Gastroesophageal sphincter (tissue), 4 donors: Measurements from ENCODE around the gene ARHGAP44. TPM values are rescaled to one million over a fixed set of nuclear protein-coding genes. Genes with fewer than 3 reads are reported as not detected.

Source experiments
- ATAC-seq: fragments of 150-250 bp; one replicate; pipeline ENCODE4 v1.9.1; 2016; ENCODE audit warnings: mild to moderate bottlenecking, moderate library complexity
- H3K27ac ChIP-seq, 4 donors: fragments of 200-600 bp; sonication (generic) in 3 of 4; 1 replicate in 3 of 4; 2 replicates in 1 of 4; pipeline ENCODE4 v1.5.1; 2016 to 2019
- H3K27me3 ChIP-seq: fragments of 200-600 bp; sonication (generic); one replicate; pipeline ENCODE4 v1.5.1; 2019
- H3K36me3 ChIP-seq, 2 donors: fragments of 200-600 bp; sonication (generic); one replicate each; pipeline ENCODE4 v1.5.1; 2019; ENCODE audit warnings: control low read depth in 1 of 2
- H3K4me1 ChIP-seq, 3 donors: fragments of 200-600 bp; sonication (generic); 1 replicate in 2 of 3; 2 replicates in 1 of 3; pipeline ENCODE4 v1.5.1; 2016 to 2019; ENCODE audit warnings: control low read depth in 2 of 3
- H3K4me3 ChIP-seq, 2 donors: fragments of 200-600 bp; sonication (generic); one replicate each; pipeline ENCODE4 v1.5.1; 2019; ENCODE audit warnings: mild to moderate bottlenecking in 1 of 2, moderate library complexity in 1 of 2
- H3K9me3 ChIP-seq, 3 donors: fragments of 200-600 bp; sonication (generic); one replicate each; pipeline ENCODE4 v1.5.1; 2017 to 2019; ENCODE audit warnings: control low read depth in 2 of 3
- CTCF ChIP-seq, 4 experiments: fragments of 200-600 bp in 2 of 4; fragments of 450-650 bp in 2 of 4; sonication (generic) in 1 of 4; IDR thresholded peaks; one replicate each; pipeline ENCODE4 v1.5.1; 2017 to 2019; ENCODE audit warnings: antibody characterized with exemption in 4 of 4, mild to moderate bottlenecking in 2 of 4, moderate library complexity in 2 of 4
- EP300 ChIP-seq: sonication (generic); formaldehyde crosslinking; IDR thresholded peaks from one replicate; pipeline ENCODE4 v1.6.1; 2017; ENCODE audit warnings: antibody characterized with exemption, mild to moderate bottlenecking
- POLR2A ChIP-seq, 2 donors: fragments of 450-650 bp; IDR thresholded peaks; one replicate each; pipeline ENCODE4 v1.6.1; 2017; ENCODE audit warnings: antibody characterized with exemption in 2 of 2, mild to moderate bottlenecking in 2 of 2, moderate library complexity in 1 of 2
- POLR2AphosphoS5 ChIP-seq: sonication (generic); formaldehyde crosslinking; IDR thresholded peaks from one replicate; pipeline ENCODE4 v1.6.1; 2017; ENCODE audit warnings: antibody characterized with exemption
- WGBS, 2 donors: methylation state at CpG; one replicate each; pipeline ENCODE4 v1.1.5; 2018; ENCODE audit warnings: low coverage in 1 of 2; 5-methylcytosine and 5-hydroxymethylcytosine counted together
- total RNA-seq, 4 donors: library from RNA; depleted of rRNA; stranded (reverse); fragments of >200 nt; gene quantifications; one replicate each; pipeline ENCODE4 v1.1.0, GENCODE V29; 2016

The ARHGAP44 gene
- total RNA-seq, 4 donors from 2014 or later = 4.7 to 12.5 (median 6.5) TPM

DNA sequence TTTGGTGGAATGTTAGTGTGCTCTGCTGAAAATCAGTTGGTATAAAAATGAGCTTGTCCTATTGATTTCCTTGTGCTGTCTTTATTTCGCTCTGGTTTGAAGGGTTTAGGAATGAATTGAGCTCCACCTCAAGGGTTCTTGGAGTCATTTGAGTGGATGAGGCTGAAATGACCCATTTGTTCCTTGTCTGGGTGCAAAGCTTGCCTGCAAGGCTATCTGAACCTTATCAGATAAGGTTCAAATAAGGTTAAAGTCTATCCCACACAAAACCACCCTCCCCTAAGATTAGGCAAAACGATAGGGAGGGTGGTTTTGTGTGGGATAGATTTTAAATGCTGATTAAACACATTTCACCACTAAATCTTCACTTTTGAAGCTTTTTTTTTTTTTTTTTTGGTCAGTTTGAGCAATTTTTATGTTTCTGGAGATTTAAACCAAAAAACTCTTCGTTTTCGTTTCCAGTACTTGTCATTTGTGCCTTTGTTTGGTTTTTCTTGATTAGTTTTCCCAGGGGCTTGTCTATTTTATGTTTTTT lies 62.7 kb downstream of the ARHGAP44 start:
- no peak for ATAC-seq
- Histone ChIP-seq H3K4me3 (no peak overlapping the region), H3K27me3 (no peaks in the 10 kb centered on the region), H3K9me3 (no peaks in the 10 kb centered on the region), H3K27ac (no peak overlapping the region), H3K36me3 (no peaks in the 10 kb centered on the region), H3K4me1 (no peaks in the 10 kb centered on the region)
- TF ChIP-seq EP300 (no peak), POLR2A (IDR thresholded peaks at IDR 0.05) (no peak)
- WGBS, 2 donors = 78 to 79% methylated on average over 4 of the region's 4 CpGs

DNA sequence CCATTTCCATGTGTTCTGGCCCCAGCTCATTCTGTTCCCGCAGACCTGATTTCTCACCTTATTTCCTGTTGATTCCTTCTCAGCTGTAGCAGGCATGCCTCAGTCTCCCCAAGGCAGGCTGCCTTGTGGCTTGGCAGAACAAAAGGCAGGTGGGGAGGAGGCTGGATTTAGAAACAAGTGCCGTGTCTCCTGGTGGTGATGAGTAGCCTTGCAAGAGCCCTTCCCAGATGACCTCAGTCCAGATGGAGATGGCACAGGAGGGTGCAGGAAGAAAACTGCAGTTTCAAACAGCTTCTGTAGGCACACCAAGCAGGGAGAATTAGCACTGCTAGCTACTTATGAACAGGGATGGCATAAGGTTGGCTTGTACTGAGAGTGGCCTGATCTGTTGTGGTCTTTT lies 64.6 kb downstream of the ARHGAP44 start:
- ATAC-seq = no peak
- WGBS, 2 donors = 100% methylated on average over 1 of the region's 2 CpGs
- TF ChIP-seq EP300 (no peak), POLR2A (IDR thresholded peaks at IDR 0.05) (no peak), POLR2AphosphoS5 (no peak), CTCF (IDR thresholded peaks at IDR 0.05) (no peak)

DNA sequence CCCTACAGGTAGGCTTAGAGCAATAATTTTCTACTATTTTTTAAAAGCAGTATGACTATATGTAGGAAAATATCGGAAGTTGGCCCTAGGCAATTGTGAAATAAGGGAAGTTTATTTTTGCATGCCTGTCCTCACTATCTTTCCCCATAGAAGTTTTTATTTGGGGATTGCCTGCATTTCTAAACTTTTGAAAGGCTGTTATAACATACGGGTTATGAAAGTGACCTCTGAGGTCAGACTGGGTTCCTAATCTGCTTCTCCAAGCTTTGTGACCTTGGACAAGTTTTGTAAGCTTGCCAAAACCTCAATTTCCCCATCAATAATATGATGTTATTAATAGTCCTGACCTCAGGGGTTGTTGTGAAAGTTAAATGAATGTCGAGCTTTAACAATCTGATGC lies 67.1 kb downstream of the ARHGAP44 start:
- Histone ChIP-seq H3K4me1 (no peaks in the 10 kb centered on the region), H3K4me3 (no peak overlapping the region), H3K9me3 (no peaks in the 10 kb centered on the region), H3K27ac (no peak overlapping the region), H3K36me3 (no peaks in the 10 kb centered on the region), H3K27me3 (no peaks in the 10 kb centered on the region)
- WGBS, 2 donors = 59 to 66% methylated on average over 3 of the region's 3 CpGs
- ATAC-seq = no peak
- TF ChIP-seq CTCF (IDR thresholded peaks at IDR 0.05) (no peak), POLR2A (IDR thresholded peaks at IDR 0.05) (no peak), EP300 (no peak), POLR2AphosphoS5 (no peak)

More for the DNA sequence above, 64.6 kb downstream of the ARHGAP44 start:
- Histone ChIP-seq H3K27me3 (no peaks in the 10 kb centered on the region), H3K27ac (no peak overlapping the region), H3K4me3 (no peak overlapping the region), H3K4me1 (no peaks in the 10 kb centered on the region), H3K9me3 (no peaks in the 10 kb centered on the region), H3K36me3 (no peaks in the 10 kb centered on the region)

DNA sequence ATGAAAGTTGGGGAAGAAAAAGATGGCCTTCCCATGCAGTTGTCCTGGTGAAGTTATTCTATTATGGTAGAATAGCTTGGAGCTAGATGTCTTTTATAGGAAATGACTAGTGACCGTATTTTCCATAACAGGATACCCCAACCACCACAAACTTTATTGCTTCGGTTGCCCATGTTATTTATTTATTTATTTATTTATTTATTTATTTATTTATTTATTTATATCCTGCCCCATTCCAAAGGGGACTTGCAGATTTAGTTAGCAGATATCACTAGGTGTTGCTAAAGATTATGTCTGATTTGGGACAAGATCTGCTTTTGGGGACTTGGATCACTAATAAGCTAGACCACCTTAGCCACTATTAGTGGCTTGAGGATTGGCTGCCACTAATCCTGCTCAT lies 68.3 kb downstream of the ARHGAP44 start:
- no peaks in the 10 kb centered on the region for H3K9me3 ChIP-seq
- H3K4me3 ChIP-seq = no peak overlapping the region
- TF ChIP-seq POLR2A (IDR thresholded peaks at IDR 0.05) (no peak), EP300 (no peak), CTCF (IDR thresholded peaks at IDR 0.05) (no peak), POLR2AphosphoS5 (no peak)
- no peaks in the 10 kb centered on the region for H3K27me3 ChIP-seq
- ATAC-seq = no peak
- no peak overlapping the region for H3K27ac ChIP-seq
- 93 to 100% methylated on average over 2 of the region's 2 CpGs for whole genome bisulfite sequencing, 2 donors
- H3K4me1 ChIP-seq = no peaks in the 10 kb centered on the region
- no peaks in the 10 kb centered on the region for H3K36me3 ChIP-seq

- no peak overlapping the region for H3K4me3 ChIP-seq
- H3K9me3 ChIP-seq = no peaks in the 10 kb centered on the region
- H3K4me1 ChIP-seq = no peaks in the 10 kb centered on the region
- no peaks in the 10 kb centered on the region for H3K36me3 ChIP-seq
- ATAC-seq = no peak
- H3K27ac ChIP-seq = no peak overlapping the region
- WGBS, 2 donors = 74 to 79% methylated on average over 7 to 8 of the region's 9 CpGs
- TF ChIP-seq CTCF (IDR thresholded peaks at IDR 0.05) (no peak), POLR2A (IDR thresholded peaks at IDR 0.05) (no peak), EP300 (no peak), POLR2AphosphoS5 (no peak)
- H3K27me3 ChIP-seq = no peaks in the 10 kb centered on the region
Observed at GRCh38 chr17:12859520-12859919, 70.2 kb downstream of the ARHGAP44 start.
